K562 (cell line): ENCODE measurements around the gene USP10. TPM values are rescaled to one million over a fixed set of nuclear protein-coding genes. Genes with fewer than 3 reads are reported as not detected.
A peak's percentile ranks its signal among the peaks of the same experiment; 100 is the strongest.

ENCODE experiments used
- DEAF1 ChIP-seq: fragments of 450-650 bp; formaldehyde crosslinking; IDR thresholded peaks from 2 replicates; pipeline ENCODE4 v1.4.0; 2020; ENCODE audit warnings: mild to moderate bottlenecking, moderate library complexity
- GATAD2B ChIP-seq: fragments of 450-650 bp; IDR thresholded peaks from 2 replicates; pipeline ENCODE4 v1.6.1; 2017; ENCODE audit warnings: mild to moderate bottlenecking, borderline replicate concordance
- ILK ChIP-seq: fragments of 450-650 bp; IDR thresholded peaks from 2 replicates; pipeline ENCODE4 v1.6.1; 2016; ENCODE audit warnings: missing genetic modification characterization, low read depth, mild to moderate bottlenecking, missing compliant biosample characterization, moderate library complexity, borderline replicate concordance
- MBD2 ChIP-seq: sonication (generic); IDR thresholded peaks from 2 replicates; pipeline ENCODE4 v1.6.1; 2016; ENCODE audit warnings: low read depth, borderline replicate concordance
- NBN ChIP-seq: fragments of 450-650 bp; IDR thresholded peaks from 2 replicates; pipeline ENCODE4 v1.6.1; 2016; ENCODE audit warnings: low read depth, mild to moderate bottlenecking
- PREB ChIP-seq: sonication (generic); formaldehyde crosslinking; IDR thresholded peaks from 2 replicates; pipeline ENCODE4 v1.8.1; 2023; ENCODE audit warnings: mild to moderate bottlenecking, missing genetic modification reagents
- RBM22 ChIP-seq: fragments of 200-400 bp; formaldehyde crosslinking; IDR thresholded peaks from 2 replicates; pipeline ENCODE4 v1.6.1; 2018; ENCODE audit warnings: low read length, low read depth; ENCODE audit not compliant: poor library complexity, severe bottlenecking
- RFX5 ChIP-seq: IDR thresholded peaks from 2 replicates; pipeline ENCODE4 v1.6.1; 2011; ENCODE audit warnings: low read depth, mild to moderate bottlenecking, improper control_type of control experiment, low read length
- SP1 ChIP-seq: sonication (generic); formaldehyde crosslinking; IDR thresholded peaks from 2 replicates; pipeline ENCODE4 v1.8.1; 2022; ENCODE audit warnings: mild to moderate bottlenecking, missing genetic modification reagents
- ZBTB12 ChIP-seq: fragments of 250-450 bp; sonication (Bioruptor Pico); IDR thresholded peaks from 2 replicates; pipeline ENCODE4 v1.4.0; 2020
- ZBTB5 ChIP-seq: fragments of 450-650 bp; IDR thresholded peaks from 2 replicates; pipeline ENCODE4 v1.6.1; 2017; ENCODE audit warnings: antibody characterized with exemption
- ZFP91 ChIP-seq: sonication (generic); formaldehyde crosslinking; IDR thresholded peaks from 2 replicates; pipeline ENCODE4 v1.8.0; 2022; ENCODE audit warnings: mild to moderate bottlenecking, missing genetic modification reagents
- ZFX ChIP-seq: sonication (generic); formaldehyde crosslinking; IDR thresholded peaks from 2 replicates; pipeline ENCODE4 v1.8.0; 2022; ENCODE audit warnings: mild to moderate bottlenecking, missing genetic modification reagents, moderate library complexity
- ZNF12 ChIP-seq: sonication (generic); formaldehyde crosslinking; IDR thresholded peaks from 2 replicates; pipeline ENCODE4 v1.4.0; 2020; ENCODE audit warnings: mild to moderate bottlenecking, missing genetic modification reagents
- ZNF707 ChIP-seq: fragments of 250-450 bp; sonication (Bioruptor Pico); conservative IDR thresholded peaks from 2 replicates; pipeline ENCODE4 v1.8.0; 2022; ENCODE audit warnings: inconsistent platforms, mild to moderate bottlenecking, moderate library complexity
- polyA plus RNA-seq, 8 experiments: library from polyadenylated mRNA; depleted of rRNA in 4 of 8; stranded (reverse) in 5 of 8; unstranded in 3 of 8; fragments of >200 nt; fragmentation: Nextera tagmentation in 2 of 8; fragmentation: Illumina TruSeq in 1 of 8; extraction: Ambion mirVana in 2 of 8; extraction: Trizol in 1 of 8; gene quantifications; 2 replicates each; pipeline versions ENCODE4 v1.2.1 to v1.2.3, GENCODE V29; 2011 to 2014; ENCODE audit warnings: inconsistent platforms in 1 of 8, missing spikeins in 1 of 8
- total RNA-seq, 7 experiments: library from RNA; depleted of rRNA in 6 of 7; stranded (reverse); fragments of >200 nt in 6 of 7; fragmentation: Illumina TruSeq in 2 of 7; extraction: Trizol in 2 of 7; gene quantifications; 2 replicates each; pipeline versions ENCODE4 v1.2.1 to v1.2.3, GENCODE V29; 2011 to 2021; ENCODE audit warnings: low replicate concordance in 1 of 7

USP10 gene
- total and polyA plus RNA-seq, 9 of the 15 experiments (the other 6 are each of a cell fraction or from before 2014, with no cell fraction given) = 61.7 to 197 (median 116) TPM

- TF ChIP-seq ZFP91 (CRISPR knock-in tag) (no peak), RBM22 (no peak), ZFX (no peak), ZBTB12 (CRISPR knock-in tag) (no peak), PREB (CRISPR knock-in tag) (peak; percentile 67; the same call in 1 of the 2 replicates), GATAD2B (peak; percentile 23; the same call in 1 of the 2 replicates), ZNF707 (CRISPR knock-in tag) (no peak), MBD2 (no peak), RFX5 (no peak), SP1 (no peak), ZBTB5 (no peak), ILK (tag) (no peak), DEAF1 (CRISPR knock-in tag) (peak; percentile 13; the same call in 1 of the 2 replicates), NBN (no peak; the same call in 1 of the 2 replicates), ZNF12 (CRISPR knock-in tag) (no peak)
These were observed 38.6 kb downstream of the USP10 start (continued) for GRCh38 chr16:84738255-84739038.
